WTC11 (cell line): ENCODE data around the gene STPG2. TPM values are rescaled to one million over a fixed set of nuclear protein-coding genes. Genes with fewer than 3 reads are reported as not detected.

Experiments used
- ATAC-seq: fragments of 200-7000 bp; cut with Tn5 transposase; 2 replicates; pipeline ENCODE4 v1.10.0; 2021; ENCODE audit warnings: mild to moderate bottlenecking, moderate library complexity
- CTCF ChIA-PET: fragments of 300-600 bp; sonication (Branson Sonifier 250); formaldehyde crosslinking; loops from one replicate; lab custom pipeline; 2021; ENCODE audit warnings: antibody characterized with exemption; lab: Charles Lee
- POLR2A ChIA-PET: fragments of 350-600 bp; sonication (Branson Sonifier 250); formaldehyde crosslinking; loops from one replicate; lab custom pipeline; 2021; ENCODE audit warnings: antibody characterized with exemption; lab: Charles Lee
- DNase-seq: peaks from one replicate; pipeline ENCODE4 v3.0.0; 2021; ENCODE audit warnings: low spot score
- H3K27ac Mint-ChIP-seq: 2 replicates; pipeline ENCODE4 v1.8.0; 2021; ENCODE audit warnings: mixed read lengths
- H3K27me3 Mint-ChIP-seq: 2 replicates; pipeline ENCODE4 v1.8.0; 2021; ENCODE audit warnings: low read depth, mild to moderate bottlenecking, moderate library complexity, mixed read lengths
- H3K36me3 Mint-ChIP-seq: 2 replicates; pipeline ENCODE4 v1.8.0; 2021; ENCODE audit warnings: mixed read lengths
- H3K4me1 Mint-ChIP-seq: 2 replicates; pipeline ENCODE4 v1.8.0; 2022; ENCODE audit warnings: mixed read lengths
- H3K4me3 Mint-ChIP-seq: 2 replicates; pipeline ENCODE4 v1.8.0; 2021; ENCODE audit warnings: mild to moderate bottlenecking, moderate library complexity, mixed read lengths
- H3K9me3 Mint-ChIP-seq: 2 replicates; pipeline ENCODE4 v1.8.0; 2021; ENCODE audit warnings: mixed read lengths
- AFF4 ChIP-seq: sonication (generic); formaldehyde crosslinking; IDR thresholded peaks from 2 replicates; pipeline ENCODE4 v1.8.1; 2023; ENCODE audit warnings: mild to moderate bottlenecking, missing genetic modification reagents, borderline replicate concordance
- AR ChIP-seq: fragments of 250-450 bp; sonication (Bioruptor Pico); IDR thresholded peaks from 2 replicates; pipeline ENCODE4 v1.9.0; 2021; ENCODE audit warnings: mild to moderate bottlenecking
- ATF2 ChIP-seq: sonication (generic); formaldehyde crosslinking; IDR thresholded peaks from 2 replicates; pipeline ENCODE4 v1.8.1; 2022; ENCODE audit warnings: low read depth, missing genetic modification reagents, borderline replicate concordance
- CBFB ChIP-seq: sonication (generic); formaldehyde crosslinking; IDR thresholded peaks from 2 replicates; pipeline ENCODE4 v1.8.1; 2022; ENCODE audit warnings: mild to moderate bottlenecking, low read depth, missing genetic modification reagents
- FOXJ3 ChIP-seq: sonication (generic); formaldehyde crosslinking; IDR thresholded peaks from 2 replicates; pipeline ENCODE4 v1.9.0; 2021; ENCODE audit warnings: missing genetic modification reagents, mild to moderate bottlenecking, borderline replicate concordance
- FOXP4 ChIP-seq: sonication (generic); formaldehyde crosslinking; IDR thresholded peaks from 2 replicates; pipeline ENCODE4 v1.8.0; 2022; ENCODE audit warnings: mild to moderate bottlenecking, missing genetic modification reagents
- GTF2I ChIP-seq: fragments of 250-450 bp; sonication (Bioruptor Pico); conservative IDR thresholded peaks from 2 replicates; pipeline ENCODE4 v1.4.0; 2021; ENCODE audit warnings: mild to moderate bottlenecking
- MAX ChIP-seq: sonication (generic); formaldehyde crosslinking; IDR thresholded peaks from 2 replicates; pipeline ENCODE4 v1.8.0; 2022; ENCODE audit warnings: mild to moderate bottlenecking, missing genetic modification reagents
- MYBL2 ChIP-seq: sonication (generic); formaldehyde crosslinking; IDR thresholded peaks from 2 replicates; pipeline ENCODE4 v1.8.1; 2023; ENCODE audit warnings: mild to moderate bottlenecking, moderate library complexity, missing genetic modification reagents
- OVOL2 ChIP-seq: fragments of 250-450 bp; sonication (Bioruptor Pico); IDR thresholded peaks from 2 replicates; pipeline ENCODE4 v1.9.0; 2021; ENCODE audit warnings: mild to moderate bottlenecking, borderline replicate concordance
- PRDM15 ChIP-seq: sonication (generic); formaldehyde crosslinking; IDR thresholded peaks from 2 replicates; pipeline ENCODE4 v1.8.0; 2022; ENCODE audit warnings: missing genetic modification reagents
- RORB ChIP-seq: fragments of 250-450 bp; sonication (Bioruptor Pico); IDR thresholded peaks from 2 replicates; pipeline ENCODE4 v1.9.0; 2021; ENCODE audit warnings: mild to moderate bottlenecking
- SMAD3 ChIP-seq: sonication (generic); formaldehyde crosslinking; IDR thresholded peaks from 2 replicates; pipeline ENCODE4 v1.8.0; 2022; ENCODE audit warnings: missing genetic modification reagents, mild to moderate bottlenecking, borderline replicate concordance
- SMAD4 ChIP-seq: sonication (generic); formaldehyde crosslinking; IDR thresholded peaks from 2 replicates; pipeline ENCODE4 v1.8.0; 2022; ENCODE audit warnings: mild to moderate bottlenecking, missing genetic modification reagents
- TEAD1 ChIP-seq: sonication (generic); formaldehyde crosslinking; IDR thresholded peaks from 2 replicates; pipeline ENCODE4 v1.8.0; 2022; ENCODE audit warnings: mild to moderate bottlenecking, missing genetic modification reagents
- USF2 ChIP-seq: sonication (generic); formaldehyde crosslinking; IDR thresholded peaks from 2 replicates; pipeline ENCODE4 v1.8.1; 2023; ENCODE audit warnings: mild to moderate bottlenecking, missing genetic modification reagents, moderate library complexity
- ZNF396 ChIP-seq: fragments of 250-450 bp; sonication (Bioruptor Pico); IDR thresholded peaks from 2 replicates; pipeline ENCODE4 v1.8.0; 2021; ENCODE audit warnings: mild to moderate bottlenecking, moderate library complexity, borderline replicate concordance
- ZNF423 ChIP-seq: fragments of 250-450 bp; sonication (Bioruptor Pico); IDR thresholded peaks from 2 replicates; pipeline ENCODE4 v2.1.2; 2022; ENCODE audit warnings: mild to moderate bottlenecking, moderate library complexity
- ZNF671 ChIP-seq: fragments of 250-450 bp; sonication (Bioruptor Pico); IDR thresholded peaks from 2 replicates; pipeline ENCODE4 v1.8.0; 2021; ENCODE audit warnings: mild to moderate bottlenecking
- total RNA-seq: library from RNA; stranded (reverse); gene quantifications from 3 replicates; pipeline ENCODE4 v1.2.3, GENCODE V29; 2021

STPG2 gene
- total RNA-seq, 1 experiment from 2014 or later: 0.17 TPM

GRCh38 chr4:97990409-97990808 lies 152.9 kb downstream of the STPG2 start (continued):
- TF ChIP-seq ATF2 (CRISPR knock-in tag): no peak
- no peak for TF ChIP-seq RORB (CRISPR knock-in tag)
- TF ChIP-seq ZNF671 (CRISPR knock-in tag): no peak
- TF ChIP-seq ZNF396: no peak
- no peak for TF ChIP-seq OVOL2

- Mint-ChIP-seq H3K9me3 (peaks cover 8% of the 10 kb centered on the region), H3K4me1 (no peaks in the 10 kb centered on the region), H3K36me3 (peaks cover 5% of the 10 kb centered on the region; the same call in 1 of the 2 replicates), H3K27ac (no peak overlapping the region), H3K4me3 (no peak overlapping the region), H3K27me3 (peaks cover 2% of the 10 kb centered on the region; the same call in 1 of the 2 replicates)
- ChIA-PET CTCF (interaction anchor here (0.6 to 1.4 kb wide), 10 partner anchors 41 to 880 kb away, joined by 3 to 9 read pairs (median 4); no protein-coding TSS in a partner anchor), POLR2A (no interaction called here)
- no peak for ATAC-seq
- DNase-seq: no peak
- no peak for TF ChIP-seq GTF2I
- no peak for TF ChIP-seq SMAD4 (CRISPR knock-in tag)
- TF ChIP-seq ZNF423 (CRISPR knock-in tag): no peak
- TF ChIP-seq MYBL2: no peak
- TF ChIP-seq FOXJ3 (CRISPR knock-in tag): no peak
- no peak for TF ChIP-seq AR (CRISPR knock-in tag)
- TF ChIP-seq AFF4 (CRISPR knock-in tag): no peak
- no peak for TF ChIP-seq SMAD3
- no peak for TF ChIP-seq CBFB (CRISPR knock-in tag)
- TF ChIP-seq TEAD1 (CRISPR knock-in tag): no peak
- no peak for TF ChIP-seq PRDM15 (CRISPR knock-in tag)
- no peak for TF ChIP-seq MAX (CRISPR knock-in tag)
- no peak for TF ChIP-seq FOXP4 (CRISPR knock-in tag)
- no peak for TF ChIP-seq USF2 (CRISPR knock-in tag)
- no peak for TF ChIP-seq ATF2 (CRISPR knock-in tag)
- no peak for TF ChIP-seq ZNF671 (CRISPR knock-in tag)
These were observed 156.1 kb downstream of the STPG2 start for GRCh38 chr4:97987019-97987648.
